IMR-90 (cell line): Measurements from ENCODE around the gene ORC2. TPM values are rescaled to one million over a fixed set of nuclear protein-coding genes. Genes with fewer than 3 reads are reported as not detected.

ENCODE experiments used
- ATAC-seq: fragments of 200-7000 bp; cut with Tn5 transposase; 2 replicates; pipeline ENCODE4 v1.9.1; 2020; ENCODE audit warnings: low read depth, mild to moderate bottlenecking, moderate library complexity
- BruUV-seq: library from RNA; stranded (reverse); fragments of 400-500 nt; replicated peaks from 2 replicates; lab custom pipeline; 2021; lab: Mats Ljungman, UMichigan
- CTCF ChIA-PET: fragments of 300-600 bp; formaldehyde crosslinking; extraction: SDS; loops from one replicate; lab custom pipeline; 2021; ENCODE audit warnings: antibody characterized with exemption; lab: Yijun Ruan, JAX
- POLR2A ChIA-PET: fragments of 300-600 bp; sonication (Branson Sonifier 250); formaldehyde crosslinking; loops from one replicate; lab custom pipeline; 2022; ENCODE audit warnings: antibody characterized with exemption; ENCODE audit not compliant: unreplicated experiment; lab: Charles Lee
- DNase-seq: peaks from one replicate; pipeline ENCODE4 v3.0.0; 2013
- H2AFZ ChIP-seq: replicated peaks from 2 replicates; pipeline ENCODE3; 2013; ENCODE audit warnings: low read length, mild to moderate bottlenecking; ENCODE audit not compliant: poor library complexity
- H2AK5ac ChIP-seq: 2 replicates; pipeline ENCODE4 v1.6.1; 2013; ENCODE audit warnings: low read depth, low read length, inconsistent platforms
- H2AK9ac ChIP-seq: replicated peaks from 2 replicates; pipeline ENCODE3; 2013; ENCODE audit warnings: mild to moderate bottlenecking, low read depth, low read length, moderate library complexity; ENCODE audit not compliant: poor library complexity
- H2BK120ac ChIP-seq: 2 replicates; pipeline ENCODE4 v1.6.1; 2013; ENCODE audit warnings: low read depth, low read length, inconsistent platforms
- H2BK15ac ChIP-seq: 3 replicates; pipeline ENCODE4 v1.6.1; 2013; ENCODE audit warnings: low read depth, low read length, inconsistent platforms
- H2BK20ac ChIP-seq: 2 replicates; pipeline ENCODE4 v1.6.1; 2013; ENCODE audit warnings: low read depth, mild to moderate bottlenecking, inconsistent platforms, low read length, moderate library complexity
- H2BK5ac ChIP-seq: 2 replicates; pipeline ENCODE4 v1.6.1; 2013; ENCODE audit warnings: mild to moderate bottlenecking, low read depth, low read length, inconsistent platforms; ENCODE audit not compliant: poor library complexity, severe bottlenecking
- H3K14ac ChIP-seq: replicated peaks from 2 replicates; pipeline ENCODE4 v1.6.1; 2013; ENCODE audit warnings: low read depth, low read length, inconsistent platforms
- H3K18ac ChIP-seq: 2 replicates; pipeline ENCODE4 v1.6.1; 2013; ENCODE audit warnings: low read depth, low read length, control low read depth
- H3K23ac ChIP-seq: 2 replicates; pipeline ENCODE4 v1.6.1; 2013; ENCODE audit warnings: low read depth, low read length, inconsistent platforms
- H3K27ac ChIP-seq: 2 replicates; pipeline ENCODE4 v1.5.1; 2013; ENCODE audit warnings: mild to moderate bottlenecking, control low read depth, low read length; ENCODE audit not compliant: insufficient read depth
- H3K27me3 ChIP-seq: 2 replicates; pipeline ENCODE4 v1.6.1; 2013; ENCODE audit warnings: low read length; ENCODE audit not compliant: control insufficient read depth, insufficient read depth
- H3K36me3 ChIP-seq: 2 replicates; pipeline ENCODE4 v1.6.1; 2013; ENCODE audit warnings: low read length, mixed read lengths; ENCODE audit not compliant: control insufficient read depth, insufficient read depth
- H3K4ac ChIP-seq: 2 replicates; pipeline ENCODE4 v1.6.1; 2013; ENCODE audit warnings: low read depth, low read length, inconsistent platforms
- H3K4me1 ChIP-seq: 2 replicates; pipeline ENCODE4 v1.6.1; 2013; ENCODE audit warnings: low read length, mixed read lengths; ENCODE audit not compliant: control insufficient read depth, insufficient read depth
- H3K4me2 ChIP-seq: 2 replicates; pipeline ENCODE4 v1.6.1; 2013; ENCODE audit warnings: low read depth, mild to moderate bottlenecking, control low read depth, low read length, moderate library complexity
- H3K4me3 ChIP-seq: 2 replicates; pipeline ENCODE4 v1.5.1; 2013; ENCODE audit warnings: low read depth, mild to moderate bottlenecking, control low read depth, low read length, moderate library complexity; ENCODE audit not compliant: insufficient read depth
- H3K56ac ChIP-seq: 2 replicates; pipeline ENCODE4 v1.6.1; 2013; ENCODE audit warnings: low read length, inconsistent platforms; ENCODE audit not compliant: insufficient read depth; ENCODE audit errors: extremely low read depth
- H3K79me1 ChIP-seq, 2 experiments: 2 replicates each; pipeline ENCODE4 v1.6.1; 2013; ENCODE audit warnings: low read length in 2 of 2, inconsistent platforms in 1 of 2, low read depth in 1 of 2
- H3K9ac ChIP-seq: 2 replicates; pipeline ENCODE4 v1.6.1; 2013; ENCODE audit warnings: low read depth, low read length, control low read depth
- H3K9me1 ChIP-seq: 2 replicates; pipeline ENCODE4 v1.6.1; 2013; ENCODE audit warnings: low read length, inconsistent platforms; ENCODE audit not compliant: insufficient read depth
- H3K9me3 ChIP-seq: 2 replicates; pipeline ENCODE4 v1.6.1; 2013; ENCODE audit warnings: low read length; ENCODE audit not compliant: control insufficient read depth, insufficient read depth
- H4K20me1 ChIP-seq: 2 replicates; pipeline ENCODE4 v1.6.1; 2013; ENCODE audit warnings: low read length, inconsistent platforms; ENCODE audit not compliant: insufficient read depth
- H4K5ac ChIP-seq: 2 replicates; pipeline ENCODE4 v1.6.1; 2013; ENCODE audit warnings: mild to moderate bottlenecking, low read depth, low read length, control low read depth
- H4K8ac ChIP-seq, 2 experiments: 2 replicates each; pipeline ENCODE4 v1.6.1; 2013; ENCODE audit warnings: low read depth in 2 of 2, low read length in 2 of 2, control low read depth in 1 of 2, inconsistent platforms in 1 of 2
- H4K91ac ChIP-seq: 2 replicates; pipeline ENCODE4 v1.6.1; 2013; ENCODE audit warnings: low read depth, low read length, inconsistent platforms; ENCODE audit not compliant: insufficient read depth
- BHLHE40 ChIP-seq: fragments of 150-350 bp; IDR thresholded peaks from 2 replicates; pipeline ENCODE4 v1.6.1; 2016; ENCODE audit warnings: mild to moderate bottlenecking, low read depth, low read length
- CEBPB ChIP-seq: IDR thresholded peaks from 2 replicates; pipeline ENCODE4 v1.6.1; 2012; ENCODE audit warnings: low read depth, low read length, improper control_type of control experiment
- CHD1 ChIP-seq: IDR thresholded peaks from 2 replicates; pipeline ENCODE4 v1.6.1; 2012; ENCODE audit warnings: low read depth, low read length, improper control_type of control experiment
- CTCF ChIP-seq: conservative IDR thresholded peaks from 2 replicates; pipeline ENCODE4 v1.5.1; 2012; ENCODE audit warnings: mild to moderate bottlenecking, low read depth, low read length, improper control_type of control experiment
- FOS ChIP-seq: fragments of 150-350 bp; IDR thresholded peaks from 2 replicates; pipeline ENCODE4 v1.6.1; 2016; ENCODE audit warnings: low read depth, low read length
- MAFK ChIP-seq: IDR thresholded peaks from 2 replicates; pipeline ENCODE4 v1.6.1; 2012; ENCODE audit warnings: low read depth, low read length, improper control_type of control experiment
- MAZ ChIP-seq: IDR thresholded peaks from 2 replicates; pipeline ENCODE4 v1.6.1; 2012; ENCODE audit warnings: low read depth, mild to moderate bottlenecking, low read length, improper control_type of control experiment, moderate library complexity, borderline replicate concordance
- MXI1 ChIP-seq: IDR thresholded peaks from 2 replicates; pipeline ENCODE4 v1.6.1; 2012; ENCODE audit warnings: low read depth, mild to moderate bottlenecking, low read length, moderate library complexity, borderline replicate concordance
- NFE2L2 ChIP-seq: fragments of 150-350 bp; IDR thresholded peaks from 2 replicates; pipeline ENCODE4 v1.6.1; 2016; ENCODE audit warnings: low read depth, mild to moderate bottlenecking, low read length
- POLR2A ChIP-seq: IDR thresholded peaks from 2 replicates; pipeline ENCODE4 v1.6.1; 2012; ENCODE audit warnings: mild to moderate bottlenecking, low read depth, low read length
- RAD21 ChIP-seq: IDR thresholded peaks from 2 replicates; pipeline ENCODE4 v1.6.1; 2012; ENCODE audit warnings: low read length, improper control_type of control experiment
- RCOR1 ChIP-seq: IDR thresholded peaks from 2 replicates; pipeline ENCODE4 v1.6.1; 2012; ENCODE audit warnings: mild to moderate bottlenecking, low read length, improper control_type of control experiment; ENCODE audit not compliant: insufficient replicate concordance
- RFX5 ChIP-seq: IDR thresholded peaks from 2 replicates; pipeline ENCODE4 v1.8.0; 2012; ENCODE audit warnings: low read depth, mild to moderate bottlenecking, low read length, moderate library complexity
- SMC3 ChIP-seq: fragments of 150-350 bp; IDR thresholded peaks from 2 replicates; pipeline ENCODE4 v1.6.1; 2016; ENCODE audit warnings: low read depth, mild to moderate bottlenecking, antibody characterized with exemption, low read length, moderate library complexity
- WGBS, 2 experiments: methylation state at CpG; one replicate each; pipeline versions ENCODE4 v1.1.5 to v1.1.7; 2013; ENCODE audit warnings: missing lambda C conversion rate in 2 of 2; ENCODE audit not compliant: insufficient read length in 1 of 2; ENCODE audit errors: extremely low coverage in 2 of 2; 5-methylcytosine and 5-hydroxymethylcytosine counted together
- dilution Hi-C: fragments of 300-500 bp; cut with HindIII; formaldehyde crosslinking; loops from one replicate; pipeline ENCODE4 v1.14.3; 2018; ENCODE audit warnings: low sequenced_read_pairs; ENCODE audit not compliant: unreplicated experiment
- in situ Hi-C: fragments of 300-500 bp; cut with MboI; formaldehyde crosslinking; loops from 3 replicates; pipeline ENCODE4 v1.14.3; 2019; ENCODE audit warnings: low sequenced_read_pairs, inconsistent platforms, mixed read lengths
- intact Hi-C: fragments of 100-400 bp; cut with micrococcal nuclease; formaldehyde crosslinking; loops from 2 replicates; pipeline ENCODE4 v1.10.0; 2022
- polyA plus RNA-seq, 3 experiments: library from polyadenylated mRNA; depleted of rRNA; stranded (reverse); fragments of >200 nt; gene quantifications; 2 replicates each; pipeline ENCODE4 v1.2.3, GENCODE V29; 2012; ENCODE audit warnings: low replicate concordance in 1 of 3
- total RNA-seq: library from RNA; depleted of rRNA; stranded (reverse); fragments of >200 nt; gene quantifications from 2 replicates; pipeline ENCODE4 v1.2.3, GENCODE V29; 2012
- TF ChIP-seq, protein P1 (sequence below): fragments of 150-350 bp; IDR thresholded peaks from 2 replicates; pipeline ENCODE4 v1.6.1; 2017; ENCODE audit warnings: mild to moderate bottlenecking, antibody characterized with exemption, low read length, low read depth
- TF ChIP-seq, protein P2 (sequence below): fragments of 150-350 bp; IDR thresholded peaks from 2 replicates; pipeline ENCODE4 v1.6.1; 2016; ENCODE audit warnings: low read depth, mild to moderate bottlenecking, low read length, moderate library complexity, borderline replicate concordance

ORC2 gene
- total and polyA plus RNA-seq, 2 of the 4 experiments (the other 2 are of a cell fraction): 4.4 to 10.0 TPM

DNA sequence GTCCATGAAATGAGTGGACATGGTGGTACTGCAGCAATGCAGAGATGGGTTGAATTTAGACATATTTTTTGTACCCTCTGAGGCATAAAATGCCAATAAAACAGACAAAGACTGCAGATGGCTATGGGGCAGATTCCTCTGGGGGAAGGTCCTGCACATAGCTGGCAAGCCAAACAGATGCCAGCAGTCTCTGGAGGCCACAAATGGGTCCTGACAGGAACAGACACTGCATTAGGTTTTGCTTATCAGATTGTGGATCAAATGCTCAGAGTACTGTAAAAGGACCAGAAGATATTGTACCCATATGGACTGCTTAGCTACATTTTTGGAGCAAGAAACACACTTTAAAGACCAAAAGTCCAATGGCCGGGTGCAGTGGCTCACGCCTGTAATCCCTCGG is 40.9 kb upstream of the ORC2 start:
- WGBS, 2 experiments: no CpG with 5 or more reads among the region's 3 CpGs
- intact Hi-C loops: no loop called here
- Histone ChIP-seq H2AK9ac (no peak overlapping the region), H3K4ac (no peak overlapping the region), H3K27ac (no peak overlapping the region), H3K36me3 (peaks cover 6% of the 10 kb centered on the region), H3K9me3 (no peaks in the 10 kb centered on the region), H2AK5ac (no peak overlapping the region), H2AFZ (no peak overlapping the region), H3K9me1 (no peaks in the 10 kb centered on the region), H3K9ac (no peak overlapping the region), H4K5ac (no peak overlapping the region), H3K14ac (no peak overlapping the region), H2BK120ac (no peak overlapping the region), H4K91ac (no peak overlapping the region), H2BK15ac (no peak overlapping the region), H4K20me1 (no peaks in the 10 kb centered on the region), H4K8ac (no peak overlapping the region), H3K18ac (no peak overlapping the region), H3K4me2 (no peak overlapping the region), H2BK5ac (no peak overlapping the region), H2BK20ac (no peak overlapping the region), H3K4me1 (no peaks in the 10 kb centered on the region), H3K79me1 (no peaks in the 10 kb centered on the region), H3K4me3 (no peak overlapping the region), H3K56ac (no peak overlapping the region), H3K27me3 (no peaks in the 10 kb centered on the region), H3K23ac (no peak overlapping the region)
- ChIA-PET CTCF (no interaction called here), POLR2A (no interaction called here)
- BruUV-seq: no TSS peak
- no peak for TF ChIP-seq MAZ
- TF ChIP-seq RFX5: no peak
- TF ChIP-seq SMC3: no peak
- TF ChIP-seq POLR2A: no peak
- TF ChIP-seq RCOR1: no peak
- TF ChIP-seq FOS: no peak
- TF ChIP-seq, protein P1, sequence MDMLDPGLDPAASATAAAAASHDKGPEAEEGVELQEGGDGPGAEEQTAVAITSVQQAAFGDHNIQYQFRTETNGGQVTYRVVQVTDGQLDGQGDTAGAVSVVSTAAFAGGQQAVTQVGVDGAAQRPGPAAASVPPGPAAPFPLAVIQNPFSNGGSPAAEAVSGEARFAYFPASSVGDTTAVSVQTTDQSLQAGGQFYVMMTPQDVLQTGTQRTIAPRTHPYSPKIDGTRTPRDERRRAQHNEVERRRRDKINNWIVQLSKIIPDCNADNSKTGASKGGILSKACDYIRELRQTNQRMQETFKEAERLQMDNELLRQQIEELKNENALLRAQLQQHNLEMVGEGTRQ: no peak
- no peak for TF ChIP-seq RAD21
- TF ChIP-seq CHD1: no peak
- TF ChIP-seq BHLHE40: no peak
- no peak for TF ChIP-seq MXI1
- TF ChIP-seq MAFK: no peak
- TF ChIP-seq NFE2L2: no peak
- no peak for TF ChIP-seq CTCF
- TF ChIP-seq, protein P2, sequence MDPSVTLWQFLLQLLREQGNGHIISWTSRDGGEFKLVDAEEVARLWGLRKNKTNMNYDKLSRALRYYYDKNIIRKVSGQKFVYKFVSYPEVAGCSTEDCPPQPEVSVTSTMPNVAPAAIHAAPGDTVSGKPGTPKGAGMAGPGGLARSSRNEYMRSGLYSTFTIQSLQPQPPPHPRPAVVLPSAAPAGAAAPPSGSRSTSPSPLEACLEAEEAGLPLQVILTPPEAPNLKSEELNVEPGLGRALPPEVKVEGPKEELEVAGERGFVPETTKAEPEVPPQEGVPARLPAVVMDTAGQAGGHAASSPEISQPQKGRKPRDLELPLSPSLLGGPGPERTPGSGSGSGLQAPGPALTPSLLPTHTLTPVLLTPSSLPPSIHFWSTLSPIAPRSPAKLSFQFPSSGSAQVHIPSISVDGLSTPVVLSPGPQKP: no peak
- TF ChIP-seq CEBPB: no peak
- dilution Hi-C loops: no loop called here
- DNase-seq (no peak), ATAC-seq (no peak)
- in situ Hi-C loops: no loop called here
